ENCODE measurements around the gene KIF2A. TPM values are rescaled to one million over a fixed set of nuclear protein-coding genes. Genes with fewer than 3 reads are reported as not detected.
A peak's percentile ranks its signal among the peaks of the same experiment; 100 is the strongest.

The KIF2A gene
- total and polyA plus RNA-seq, 9 of the 15 experiments (the other 6 are each of a cell fraction or from before 2014, with no cell fraction given), result 42.6 to 126 (median 77.6) TPM

DNA sequence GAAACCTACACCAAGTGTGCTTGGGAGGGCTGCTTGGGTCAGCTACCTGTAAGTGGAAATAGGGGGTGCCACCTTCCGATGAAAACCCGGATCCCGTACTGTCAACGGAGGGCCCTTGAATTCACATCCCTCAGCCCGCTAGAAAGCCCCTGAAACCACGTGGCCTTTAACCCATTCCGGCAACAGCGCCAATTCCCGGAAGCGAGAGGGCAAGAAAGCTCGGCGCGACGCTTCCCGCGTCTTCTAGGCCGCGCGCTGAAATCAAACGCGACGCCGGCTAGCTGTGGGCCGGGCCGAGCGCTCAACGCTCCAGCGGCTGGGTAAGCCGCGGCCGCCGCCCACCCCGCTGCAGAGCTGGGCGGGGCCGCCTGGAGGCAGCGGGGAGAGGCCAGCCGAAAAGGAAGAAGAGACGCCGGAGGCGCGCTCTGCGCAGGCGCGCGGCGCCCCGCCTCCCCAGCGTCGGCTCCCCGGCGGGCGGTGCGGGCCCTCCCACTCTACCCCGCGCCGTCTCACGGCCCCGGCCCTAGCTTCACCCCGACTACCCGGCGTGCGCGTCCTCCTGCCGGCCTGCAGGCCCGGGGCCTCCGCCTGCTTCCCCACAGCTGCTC is at the start of gene KIF2A (continued):
- TF ChIP-seq, protein P1, sequence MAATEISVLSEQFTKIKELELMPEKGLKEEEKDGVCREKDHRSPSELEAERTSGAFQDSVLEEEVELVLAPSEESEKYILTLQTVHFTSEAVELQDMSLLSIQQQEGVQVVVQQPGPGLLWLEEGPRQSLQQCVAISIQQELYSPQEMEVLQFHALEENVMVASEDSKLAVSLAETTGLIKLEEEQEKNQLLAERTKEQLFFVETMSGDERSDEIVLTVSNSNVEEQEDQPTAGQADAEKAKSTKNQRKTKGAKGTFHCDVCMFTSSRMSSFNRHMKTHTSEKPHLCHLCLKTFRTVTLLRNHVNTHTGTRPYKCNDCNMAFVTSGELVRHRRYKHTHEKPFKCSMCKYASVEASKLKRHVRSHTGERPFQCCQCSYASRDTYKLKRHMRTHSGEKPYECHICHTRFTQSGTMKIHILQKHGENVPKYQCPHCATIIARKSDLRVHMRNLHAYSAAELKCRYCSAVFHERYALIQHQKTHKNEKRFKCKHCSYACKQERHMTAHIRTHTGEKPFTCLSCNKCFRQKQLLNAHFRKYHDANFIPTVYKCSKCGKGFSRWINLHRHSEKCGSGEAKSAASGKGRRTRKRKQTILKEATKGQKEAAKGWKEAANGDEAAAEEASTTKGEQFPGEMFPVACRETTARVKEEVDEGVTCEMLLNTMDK (IDR thresholded peaks at IDR 0.05; ENCODE audit: borderline replicate concordance, insufficient read depth, low read depth, low read length, poor library complexity, severe bottlenecking), result no peak
- TF ChIP-seq PHTF2 (CRISPR knock-in tag; IDR thresholded peaks at IDR 0.05), result no peak
- no peak for TF ChIP-seq TAF15 (IDR thresholded peaks at IDR 0.05; ENCODE audit: low read depth, low read length)
- TF ChIP-seq PHF21A (IDR thresholded peaks at IDR 0.05; ENCODE audit: borderline replicate concordance, low read depth), result no peak
- TF ChIP-seq HDAC2 (IDR thresholded peaks at IDR 0.05), result peak; percentile 78
- TF ChIP-seq, protein P2, sequence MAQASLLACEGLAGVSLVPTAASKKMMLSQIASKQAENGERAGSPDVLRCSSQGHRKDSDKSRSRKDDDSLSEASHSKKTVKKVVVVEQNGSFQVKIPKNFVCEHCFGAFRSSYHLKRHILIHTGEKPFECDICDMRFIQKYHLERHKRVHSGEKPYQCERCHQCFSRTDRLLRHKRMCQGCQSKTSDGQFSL (CRISPR knock-in tag; IDR thresholded peaks at IDR 0.05), result no peak
- TF ChIP-seq, protein P2 (tag; IDR thresholded peaks at IDR 0.05), result no peak; a peak in 1 of 4 replicates
- peak; percentile 100 for TF ChIP-seq L3MBTL2 (IDR thresholded peaks at IDR 0.05)
- no peak for TF ChIP-seq CHCHD3 (CRISPR knock-in tag; IDR thresholded peaks at IDR 0.05)
- TF ChIP-seq MEF2A (IDR thresholded peaks at IDR 0.05; ENCODE audit: control insufficient read depth, low read depth, low read length), result no peak
- no peak for TF ChIP-seq NUFIP1 (IDR thresholded peaks at IDR 0.05; ENCODE audit: partially characterized antibody)
- no peak for TF ChIP-seq ZC3H11A (IDR thresholded peaks at IDR 0.05; ENCODE audit: low read depth, low read length)
- TF ChIP-seq HNRNPK (IDR thresholded peaks at IDR 0.05; ENCODE audit: low read depth, low read length, poor library complexity, severe bottlenecking), result no peak
- TF ChIP-seq, protein P3, sequence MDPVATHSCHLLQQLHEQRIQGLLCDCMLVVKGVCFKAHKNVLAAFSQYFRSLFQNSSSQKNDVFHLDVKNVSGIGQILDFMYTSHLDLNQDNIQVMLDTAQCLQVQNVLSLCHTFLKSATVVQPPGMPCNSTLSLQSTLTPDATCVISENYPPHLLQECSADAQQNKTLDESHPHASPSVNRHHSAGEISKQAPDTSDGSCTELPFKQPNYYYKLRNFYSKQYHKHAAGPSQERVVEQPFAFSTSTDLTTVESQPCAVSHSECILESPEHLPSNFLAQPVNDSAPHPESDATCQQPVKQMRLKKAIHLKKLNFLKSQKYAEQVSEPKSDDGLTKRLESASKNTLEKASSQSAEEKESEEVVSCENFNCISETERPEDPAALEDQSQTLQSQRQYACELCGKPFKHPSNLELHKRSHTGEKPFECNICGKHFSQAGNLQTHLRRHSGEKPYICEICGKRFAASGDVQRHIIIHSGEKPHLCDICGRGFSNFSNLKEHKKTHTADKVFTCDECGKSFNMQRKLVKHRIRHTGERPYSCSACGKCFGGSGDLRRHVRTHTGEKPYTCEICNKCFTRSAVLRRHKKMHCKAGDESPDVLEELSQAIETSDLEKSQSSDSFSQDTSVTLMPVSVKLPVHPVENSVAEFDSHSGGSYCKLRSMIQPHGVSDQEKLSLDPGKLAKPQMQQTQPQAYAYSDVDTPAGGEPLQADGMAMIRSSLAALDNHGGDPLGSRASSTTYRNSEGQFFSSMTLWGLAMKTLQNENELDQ (CRISPR knock-in tag; IDR thresholded peaks at IDR 0.05; ENCODE audit: borderline replicate concordance), result peak; percentile 96; the same call in 1 of the 2 replicates
- TF ChIP-seq SREBF1 (IDR thresholded peaks at IDR 0.05; ENCODE audit: borderline replicate concordance, low read depth, low read length), result no peak
- TF ChIP-seq ZNF3 (CRISPR knock-in tag; IDR thresholded peaks at IDR 0.05), result no peak
- TF ChIP-seq, protein P4, sequence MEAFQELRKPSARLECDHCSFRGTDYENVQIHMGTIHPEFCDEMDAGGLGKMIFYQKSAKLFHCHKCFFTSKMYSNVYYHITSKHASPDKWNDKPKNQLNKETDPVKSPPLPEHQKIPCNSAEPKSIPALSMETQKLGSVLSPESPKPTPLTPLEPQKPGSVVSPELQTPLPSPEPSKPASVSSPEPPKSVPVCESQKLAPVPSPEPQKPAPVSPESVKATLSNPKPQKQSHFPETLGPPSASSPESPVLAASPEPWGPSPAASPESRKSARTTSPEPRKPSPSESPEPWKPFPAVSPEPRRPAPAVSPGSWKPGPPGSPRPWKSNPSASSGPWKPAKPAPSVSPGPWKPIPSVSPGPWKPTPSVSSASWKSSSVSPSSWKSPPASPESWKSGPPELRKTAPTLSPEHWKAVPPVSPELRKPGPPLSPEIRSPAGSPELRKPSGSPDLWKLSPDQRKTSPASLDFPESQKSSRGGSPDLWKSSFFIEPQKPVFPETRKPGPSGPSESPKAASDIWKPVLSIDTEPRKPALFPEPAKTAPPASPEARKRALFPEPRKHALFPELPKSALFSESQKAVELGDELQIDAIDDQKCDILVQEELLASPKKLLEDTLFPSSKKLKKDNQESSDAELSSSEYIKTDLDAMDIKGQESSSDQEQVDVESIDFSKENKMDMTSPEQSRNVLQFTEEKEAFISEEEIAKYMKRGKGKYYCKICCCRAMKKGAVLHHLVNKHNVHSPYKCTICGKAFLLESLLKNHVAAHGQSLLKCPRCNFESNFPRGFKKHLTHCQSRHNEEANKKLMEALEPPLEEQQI (IDR thresholded peaks at IDR 0.05), result peak; percentile 60; the same call in 1 of the 2 replicates
- peak; percentile 94 for TF ChIP-seq CCNT2 (IDR thresholded peaks at IDR 0.05; ENCODE audit: borderline replicate concordance, extremely low read depth, insufficient read length, low read depth, low read length)
- peak; percentile 71; the same call in 1 of the 2 replicates for TF ChIP-seq IFI16 (CRISPR knock-in tag; IDR thresholded peaks at IDR 0.05)
- no peak; the same call in 1 of the 2 replicates for TF ChIP-seq ZNF124 (CRISPR knock-in tag; IDR thresholded peaks at IDR 0.05)
